Measurements from ENCODE around the gene NRARP. TPM values are rescaled to one million over a fixed set of nuclear protein-coding genes. Genes with fewer than 3 reads are reported as not detected.

The NRARP gene
- total RNA-seq, 1 experiment from 2014 or later = 23.8 TPM

GRCh38 chr9:137294681-137295237, 7.3 kb downstream of the NRARP start:
- peak overlapping the region in 1 of 3 experiments; percentile 84; a peak in 2 of 7 replicates for H3K27ac Mint-ChIP-seq
- Histone ChIP-seq H3K9ac (ENCODE audit: extremely low read depth, insufficient read length, low read length) (no peak overlapping the region), H2AFZ (ENCODE audit: low read length) (no peak overlapping the region), H3K27ac (ENCODE audit: insufficient read length, low read depth, low read length) (no peak overlapping the region), H3K4me2 (ENCODE audit: insufficient read depth, insufficient read length, low read length) (peak overlapping the region; percentile 37), H3K4ac (ENCODE audit: low read depth, low read length) (no peak overlapping the region), H3K18ac (ENCODE audit: insufficient read length, low read depth, low read length) (peak overlapping the region; percentile 44), H3K23ac (ENCODE audit: insufficient read length, low read depth, low read length) (no peak overlapping the region), H3T11ph (ENCODE audit: low read length) (no peak overlapping the region), H3K4me1 (ENCODE audit: insufficient read depth, low read length) (peaks cover 5% of the 10 kb centered on the region; the same call in 1 of the 2 replicates), H2BK5ac (ENCODE audit: insufficient read length, low read length) (no peak overlapping the region), H2AK5ac (ENCODE audit: insufficient read length, low read length) (no peak overlapping the region), H3K79me1 (ENCODE audit: insufficient read depth, low read depth, low read length, poor library complexity, severe bottlenecking) (no peaks in the 10 kb centered on the region), H4K20me1 (ENCODE audit: control insufficient read depth, insufficient read depth, insufficient read length) (no peaks in the 10 kb centered on the region), H4K5ac (ENCODE audit: insufficient read length, low read depth, low read length) (no peak overlapping the region), H3K14ac (ENCODE audit: insufficient read depth, low read length) (no peak overlapping the region), H2BK20ac (ENCODE audit: low read depth, low read length, poor library complexity, severe bottlenecking) (no peak overlapping the region), H4K8ac (replicated peaks; ENCODE audit: insufficient read length, low read depth, low read length) (no peak overlapping the region), H2BK12ac (ENCODE audit: insufficient read length, low read depth, low read length) (no peak overlapping the region), H3K9me3 (ENCODE audit: control insufficient read depth, low read depth, low read length) (no peaks in the 10 kb centered on the region), H3K27me3 (ENCODE audit: insufficient read depth, low read length) (peaks cover 5% of the 10 kb centered on the region; the same call in 1 of the 2 replicates), H3K23me2 (ENCODE audit: insufficient read length, low read depth, low read length, poor library complexity, severe bottlenecking) (peaks cover 3% of the 10 kb centered on the region), H3K79me2 (ENCODE audit: insufficient read depth, low read length) (no peaks in the 10 kb centered on the region), H3K56ac (ENCODE audit: insufficient read length, low read depth, low read length) (no peak overlapping the region), H2BK15ac (ENCODE audit: low read depth, low read length) (no peak overlapping the region), H4K91ac (ENCODE audit: insufficient read length, low read depth, low read length) (no peak overlapping the region), H2BK120ac (ENCODE audit: low read depth, low read length, poor library complexity, severe bottlenecking) (no peak overlapping the region)
- H3K27me3 Mint-ChIP-seq (ENCODE audit: low read depth) = peaks cover 45% of the 10 kb centered on the region
- no CpG with 5 or more reads among the region's 35 CpGs for WGBS (ENCODE audit: extremely low coverage, insufficient read length, low lambda C conversion rate)
- peak; percentile 71 for DNase-seq
- peak overlapping the region; percentile 37 to 71; a peak in 4 of 5 replicates for H3K4me3 Mint-ChIP-seq
- peaks cover 0 to 4% (median 3%) of the 10 kb centered on the region in 3 experiments; a peak in 3 of 7 replicates for H3K36me3 Mint-ChIP-seq (ENCODE audit: insufficient read depth in 1 of 3, low read depth in 3 of 3)
- H3K4me1 Mint-ChIP-seq = peaks cover 28 to 36% of the 10 kb centered on the region in 2 experiments
- no peak; the same call in 2 of the 3 replicates for TF ChIP-seq CTCF (conservative IDR thresholded peaks at IDR 0.05)
- H3K9me3 Mint-ChIP-seq = peaks cover 3 to 6% of the 10 kb centered on the region in 2 experiments
